ENCODE measurements around the gene ENC1. TPM values are rescaled to one million over a fixed set of nuclear protein-coding genes. Genes with fewer than 3 reads are reported as not detected.

Gene ENC1
- total RNA-seq, 1 donor from 2014 or later = 7.1 TPM

GRCh38 chr5:74587890-74588289 lies 52.6 kb downstream of the ENC1 start:
- H3K36me3 ChIP-seq = no peaks in the 10 kb centered on the region
- H3K9me3 ChIP-seq = no peaks in the 10 kb centered on the region
- no peak for DNase-seq (ENCODE audit: extremely low spot score in 2 of 2)
- no peak overlapping the region for H3K27ac ChIP-seq
- intact Hi-C loops (cut with DNase I) = no loop called here
- TF ChIP-seq CTCF (IDR thresholded peaks at IDR 0.05) (no peak), POLR2AphosphoS5 (IDR thresholded peaks at IDR 0.05; ENCODE audit: insufficient read depth in 1 of 2, low read depth in 1 of 2) (no peak), POLR2A (IDR thresholded peaks at IDR 0.05) (no peak)
- no peak overlapping the region for H3K4me3 ChIP-seq
- no peaks in the 10 kb centered on the region for H3K4me1 ChIP-seq
- no peaks in the 10 kb centered on the region for H3K27me3 ChIP-seq

GRCh38 chr5:74587300-74587699 lies 53.2 kb downstream of the ENC1 start:
- TF ChIP-seq POLR2AphosphoS5 (IDR thresholded peaks at IDR 0.05; ENCODE audit: insufficient read depth in 1 of 2, low read depth in 1 of 2) (no peak), CTCF (IDR thresholded peaks at IDR 0.05) (no peak), POLR2A (IDR thresholded peaks at IDR 0.05) (no peak)
- H3K9me3 ChIP-seq = no peaks in the 10 kb centered on the region
- H3K27me3 ChIP-seq = no peaks in the 10 kb centered on the region
- H3K4me1 ChIP-seq = no peaks in the 10 kb centered on the region
- no peak overlapping the region for H3K27ac ChIP-seq
- DNase-seq (ENCODE audit: extremely low spot score in 2 of 2) = no peak
- H3K36me3 ChIP-seq = no peaks in the 10 kb centered on the region
- H3K4me3 ChIP-seq = no peak overlapping the region
- intact Hi-C loops (cut with DNase I) = no loop called here

GRCh38 chr5:74586856-74587255 lies 53.7 kb downstream of the ENC1 start:
- Histone ChIP-seq H3K4me3 (no peak overlapping the region), H3K27ac (no peak overlapping the region), H3K4me1 (no peaks in the 10 kb centered on the region), H3K27me3 (no peaks in the 10 kb centered on the region), H3K36me3 (no peaks in the 10 kb centered on the region), H3K9me3 (no peaks in the 10 kb centered on the region)
- TF ChIP-seq CTCF (IDR thresholded peaks at IDR 0.05) = no peak
- no peak for TF ChIP-seq POLR2AphosphoS5 (IDR thresholded peaks at IDR 0.05; ENCODE audit: insufficient read depth in 1 of 2, low read depth in 1 of 2)
- no peak for TF ChIP-seq POLR2A (IDR thresholded peaks at IDR 0.05)
- intact Hi-C loops (cut with DNase I) = no loop called here
- DNase-seq (ENCODE audit: extremely low spot score in 2 of 2) = no peak

- Histone ChIP-seq H3K4me1 (no peaks in the 10 kb centered on the region), H3K27me3 (no peaks in the 10 kb centered on the region), H3K36me3 (no peaks in the 10 kb centered on the region), H3K9me3 (no peaks in the 10 kb centered on the region), H3K27ac (no peak overlapping the region), H3K4me3 (no peak overlapping the region)
- DNase-seq (ENCODE audit: extremely low spot score in 2 of 2) = no peak
- intact Hi-C loops (cut with DNase I) = no loop called here
- TF ChIP-seq POLR2A (IDR thresholded peaks at IDR 0.05) = no peak
- no peak for TF ChIP-seq POLR2AphosphoS5 (IDR thresholded peaks at IDR 0.05; ENCODE audit: insufficient read depth in 1 of 2, low read depth in 1 of 2)
- TF ChIP-seq CTCF (IDR thresholded peaks at IDR 0.05) = no peak
Measured at GRCh38 chr5:74582853-74583252, 57.7 kb downstream of the ENC1 start.

GRCh38 chr5:74581988-74582365 lies 58.6 kb downstream of the ENC1 start:
- H3K4me1 ChIP-seq = peaks cover 4% of the 10 kb centered on the region
- intact Hi-C loops (cut with DNase I) = no loop called here
- H3K27ac ChIP-seq = no peak overlapping the region
- H3K36me3 ChIP-seq = no peaks in the 10 kb centered on the region
- DNase-seq (ENCODE audit: extremely low spot score in 2 of 2) = no peak
- TF ChIP-seq POLR2A (IDR thresholded peaks at IDR 0.05) (no peak), CTCF (IDR thresholded peaks at IDR 0.05) (no peak), POLR2AphosphoS5 (IDR thresholded peaks at IDR 0.05; ENCODE audit: insufficient read depth in 1 of 2, low read depth in 1 of 2) (no peak)
- no peaks in the 10 kb centered on the region for H3K27me3 ChIP-seq
- H3K9me3 ChIP-seq = no peaks in the 10 kb centered on the region
- H3K4me3 ChIP-seq = no peak overlapping the region
